Stimulated activated CD4-positive, alpha-beta T cell treated with anti-CD3 and anti-CD28 coated beads, Interleukin-12 subunit alpha, Interleukin-12 subunit beta, amount 100 ng/mL, for 48 hours (primary cell): Measurements from ENCODE around the gene CRAMP1.

Source experiments
- DNase-seq, 3 donors: peaks; one replicate each; pipeline ENCODE4 v3.0.0-alpha.2; 2020; ENCODE audit warnings: low read depth in 2 of 3, low spot score in 1 of 3

CRAMP1 gene

GRCh38 chr16:1655909-1656807, 44.0 kb downstream of the CRAMP1 start:
- DNase-seq: no peak

GRCh38 chr16:1656808-1657617, 44.9 kb downstream of the CRAMP1 start:
- DNase-seq: no peak

GRCh38 chr16:1657841-1658240, 45.7 kb downstream of the CRAMP1 start:
- no peak for DNase-seq

- no peak for DNase-seq
Measured at GRCh38 chr16:1659031-1659430, 46.9 kb downstream of the CRAMP1 start.

DNA sequence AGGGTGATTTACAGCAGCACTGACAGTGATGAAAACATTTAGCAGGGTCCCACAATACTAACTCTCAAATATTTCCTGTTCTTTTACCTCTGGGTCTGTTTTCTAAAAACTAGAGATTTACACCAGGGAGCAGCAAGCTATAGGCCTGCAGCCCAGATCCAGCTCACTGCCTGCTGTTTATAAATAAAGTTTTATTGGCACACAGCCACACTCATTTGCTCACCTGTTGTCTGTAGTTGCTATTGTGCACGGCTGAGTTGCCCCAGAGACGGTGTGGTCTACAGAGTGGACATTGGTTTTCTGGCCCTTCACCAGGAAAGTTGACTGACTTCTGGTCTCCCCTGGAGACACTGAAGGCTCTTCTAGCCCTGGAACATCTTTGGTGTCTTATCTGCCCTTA, 49.7 kb downstream of the CRAMP1 start:
- DNase-seq: no peak

DNA sequence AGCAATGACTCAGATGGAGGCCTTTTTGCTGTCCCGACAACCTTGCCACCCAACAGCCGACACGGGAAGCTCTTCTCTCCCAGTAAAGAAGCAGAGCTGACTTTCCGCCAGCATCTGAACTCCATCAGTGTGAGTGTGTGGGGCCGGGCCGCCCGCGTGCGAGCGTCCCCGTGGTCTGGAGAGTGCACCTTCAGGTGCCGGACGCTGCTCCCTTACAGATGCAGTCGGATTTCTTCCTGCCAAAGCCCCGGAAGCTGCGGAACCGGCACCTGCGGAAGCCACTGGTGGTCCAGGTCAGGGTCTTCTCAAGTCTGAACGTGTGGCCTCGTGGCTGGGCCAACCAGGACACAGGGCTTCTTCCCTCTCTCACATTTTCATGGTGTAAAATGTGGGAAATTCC, 50.4 kb downstream of the CRAMP1 start:
- no peak for DNase-seq

- no peak for DNase-seq
Measured at GRCh38 chr16:1665829-1666228, 53.7 kb downstream of the CRAMP1 start.

DNA sequence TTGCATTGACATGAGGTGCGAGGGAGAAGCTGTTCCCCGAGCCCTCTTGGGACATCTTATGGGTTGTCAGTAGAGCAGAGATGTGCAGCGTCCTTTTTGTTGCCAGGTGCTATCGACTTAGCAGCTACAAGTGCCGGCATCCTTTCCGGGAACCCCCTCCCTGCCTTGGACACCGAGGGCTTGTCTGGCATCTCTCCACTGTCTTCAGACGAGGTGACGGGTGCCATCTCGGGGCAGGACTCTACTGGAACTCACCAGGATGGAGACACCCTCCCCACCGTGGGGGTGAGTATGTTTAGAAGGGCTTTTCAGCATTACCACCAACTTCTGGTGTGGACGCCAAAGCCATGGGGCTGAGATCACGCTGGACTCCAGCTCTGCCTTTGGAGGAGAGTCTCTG, 54.2 kb downstream of the CRAMP1 start:
- no peak for DNase-seq

- DNase-seq: no peak
Measured at GRCh38 chr16:1667271-1667670, 55.1 kb downstream of the CRAMP1 start.

GRCh38 chr16:1667916-1668315, 55.8 kb downstream of the CRAMP1 start:
- no peak for DNase-seq

DNA sequence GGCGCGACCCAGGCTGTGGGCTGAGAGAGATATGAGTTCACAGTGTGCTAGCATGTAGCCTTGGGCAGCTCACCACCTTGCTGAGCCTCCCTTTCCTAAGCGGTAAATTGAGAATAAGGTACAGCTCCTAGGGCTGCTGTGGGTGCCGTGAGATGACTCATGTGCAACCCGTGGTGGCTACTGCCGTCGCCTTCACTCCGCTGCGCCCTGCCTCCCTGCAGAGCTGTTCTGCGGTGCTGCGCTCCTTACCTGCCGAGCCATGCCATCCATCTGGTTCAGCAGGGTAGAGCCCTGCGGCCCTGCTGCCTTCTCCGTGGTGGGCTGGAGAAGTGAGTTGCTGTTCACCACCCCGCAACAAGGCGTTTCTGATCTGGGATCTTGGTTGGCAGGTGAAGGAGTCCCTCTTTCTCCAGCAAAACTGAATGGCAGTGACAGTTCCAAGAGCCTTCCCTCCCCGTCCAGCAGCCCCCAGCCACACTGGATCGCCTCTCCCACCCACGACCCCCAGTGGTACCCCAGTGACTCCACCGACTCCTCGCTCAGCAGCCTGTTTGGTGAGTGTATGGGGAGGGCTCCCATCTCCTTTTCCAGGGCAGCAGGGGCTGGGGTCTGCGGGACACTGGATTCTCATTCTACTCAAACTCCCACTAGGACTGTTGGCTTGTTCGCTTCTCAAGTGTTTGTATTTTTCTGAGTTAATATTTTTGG, 56.6 kb downstream of the CRAMP1 start:
- no peak for DNase-seq

DNA sequence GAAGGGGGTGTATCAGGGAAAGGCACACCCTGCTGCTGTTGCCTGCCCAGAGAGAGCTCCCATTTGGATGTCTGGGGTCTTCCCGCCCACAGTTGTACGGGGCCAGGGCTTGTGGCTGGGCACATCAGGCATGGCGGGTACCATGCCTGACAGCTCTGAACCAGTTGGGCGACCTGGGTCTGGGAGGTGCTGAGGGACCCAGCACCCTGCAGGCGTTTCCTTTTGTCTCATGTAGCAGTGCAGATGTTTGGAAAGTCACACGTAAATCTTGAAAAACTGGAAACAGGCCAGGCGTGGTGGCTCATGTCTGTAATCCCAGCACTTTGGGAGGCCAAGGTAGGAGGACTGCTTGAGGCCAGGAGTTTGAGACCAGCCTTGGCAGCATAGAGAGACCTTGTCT, 57.5 kb downstream of the CRAMP1 start:
- DNase-seq: no peak

DNA sequence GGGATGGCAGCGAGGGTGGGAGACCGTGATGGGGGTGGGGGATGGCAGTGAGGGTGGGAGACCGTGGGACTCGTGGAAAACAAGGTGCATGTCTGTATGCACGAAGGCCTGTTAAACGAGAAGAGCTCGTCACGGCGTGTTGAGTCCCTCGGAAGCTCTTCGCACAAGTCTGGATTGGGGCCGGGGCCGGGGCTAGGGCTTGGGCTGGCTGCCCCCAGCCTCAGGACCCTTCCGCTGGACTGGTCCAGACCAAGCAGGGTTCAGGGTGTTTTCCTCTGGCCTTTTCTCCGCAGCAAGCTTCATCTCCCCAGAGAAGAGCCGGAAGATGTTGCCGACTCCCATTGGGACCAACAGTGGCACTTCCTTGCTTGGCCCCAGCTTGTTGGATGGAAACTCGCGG, 58.2 kb downstream of the CRAMP1 start:
- DNase-seq: no peak

DNA sequence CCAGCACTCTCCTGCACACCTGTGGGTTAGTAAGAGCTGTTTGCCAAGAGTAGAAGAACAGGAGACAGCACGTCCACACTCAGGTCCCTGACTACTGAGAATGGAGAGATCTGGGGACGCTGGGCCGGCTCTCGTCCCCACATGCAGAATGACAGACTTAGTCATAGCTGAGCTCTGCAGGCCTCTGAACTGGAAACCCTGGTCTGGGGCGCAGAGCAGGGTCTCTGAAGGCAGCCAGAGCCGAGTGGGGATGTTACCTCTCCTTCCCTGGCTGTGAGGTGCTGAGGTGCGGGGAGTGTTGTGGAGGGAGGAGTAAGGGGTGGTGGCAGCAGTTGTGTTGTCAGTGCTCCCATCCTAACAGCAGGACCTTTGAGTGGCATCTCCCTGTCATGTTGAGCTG, 58.7 kb downstream of the CRAMP1 start:
- no peak for DNase-seq

DNA sequence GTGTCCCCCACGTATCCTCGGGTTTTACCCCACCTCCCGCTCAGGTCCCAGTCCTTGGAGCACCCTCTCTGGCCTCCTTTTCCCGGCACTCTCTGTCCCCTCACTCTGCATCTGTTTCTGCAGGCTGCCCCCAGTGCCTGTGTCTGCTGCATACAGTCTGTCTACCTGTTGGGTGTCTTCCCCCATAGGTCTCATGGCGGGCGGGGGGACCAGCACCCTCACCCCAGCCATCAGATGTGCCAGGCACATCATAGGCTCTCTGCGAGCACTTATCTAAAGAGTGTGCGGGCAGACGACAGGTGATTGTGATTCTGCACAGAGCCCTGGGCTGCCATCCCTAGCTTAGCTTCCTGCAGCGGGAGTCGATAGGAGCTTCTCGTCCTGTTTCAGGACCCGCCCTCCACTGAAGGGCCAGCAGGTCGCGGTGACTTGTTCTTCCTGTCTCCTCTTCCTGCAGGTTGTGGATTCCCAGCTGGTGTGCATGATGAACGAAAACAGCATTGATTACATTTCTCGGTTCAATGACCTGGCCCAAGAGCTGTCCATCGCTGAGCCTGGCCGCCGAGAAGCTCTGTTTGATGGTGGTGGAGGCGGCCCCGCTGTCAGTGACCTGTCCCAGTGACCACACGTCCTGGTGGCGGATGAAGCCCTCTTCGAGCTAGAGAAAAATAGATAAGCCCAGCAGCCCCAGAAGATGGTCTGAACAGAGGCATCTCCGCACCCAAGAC, 61.4 kb downstream of the CRAMP1 start:
- no peak for DNase-seq

DNA sequence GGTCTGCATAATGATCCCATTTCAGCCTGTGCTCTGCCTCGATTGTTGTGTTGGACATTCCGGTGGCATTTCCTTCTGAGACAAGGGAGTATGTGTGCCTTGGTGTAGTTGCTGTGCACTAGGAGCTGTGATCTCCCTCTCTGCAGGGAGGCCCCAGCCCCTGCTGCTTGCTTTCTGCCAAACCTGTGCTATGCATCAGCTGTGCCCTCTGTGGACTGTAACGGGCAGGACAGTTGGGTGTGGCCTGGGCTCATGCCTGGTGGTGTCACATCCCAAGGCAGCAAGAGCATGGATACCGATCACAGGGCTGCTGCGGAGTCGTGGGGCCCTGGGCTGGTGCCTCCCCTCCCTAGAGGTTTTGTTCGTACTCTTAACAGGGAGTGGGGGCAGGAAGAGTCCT, 62.1 kb downstream of the CRAMP1 start:
- DNase-seq: no peak

DNA sequence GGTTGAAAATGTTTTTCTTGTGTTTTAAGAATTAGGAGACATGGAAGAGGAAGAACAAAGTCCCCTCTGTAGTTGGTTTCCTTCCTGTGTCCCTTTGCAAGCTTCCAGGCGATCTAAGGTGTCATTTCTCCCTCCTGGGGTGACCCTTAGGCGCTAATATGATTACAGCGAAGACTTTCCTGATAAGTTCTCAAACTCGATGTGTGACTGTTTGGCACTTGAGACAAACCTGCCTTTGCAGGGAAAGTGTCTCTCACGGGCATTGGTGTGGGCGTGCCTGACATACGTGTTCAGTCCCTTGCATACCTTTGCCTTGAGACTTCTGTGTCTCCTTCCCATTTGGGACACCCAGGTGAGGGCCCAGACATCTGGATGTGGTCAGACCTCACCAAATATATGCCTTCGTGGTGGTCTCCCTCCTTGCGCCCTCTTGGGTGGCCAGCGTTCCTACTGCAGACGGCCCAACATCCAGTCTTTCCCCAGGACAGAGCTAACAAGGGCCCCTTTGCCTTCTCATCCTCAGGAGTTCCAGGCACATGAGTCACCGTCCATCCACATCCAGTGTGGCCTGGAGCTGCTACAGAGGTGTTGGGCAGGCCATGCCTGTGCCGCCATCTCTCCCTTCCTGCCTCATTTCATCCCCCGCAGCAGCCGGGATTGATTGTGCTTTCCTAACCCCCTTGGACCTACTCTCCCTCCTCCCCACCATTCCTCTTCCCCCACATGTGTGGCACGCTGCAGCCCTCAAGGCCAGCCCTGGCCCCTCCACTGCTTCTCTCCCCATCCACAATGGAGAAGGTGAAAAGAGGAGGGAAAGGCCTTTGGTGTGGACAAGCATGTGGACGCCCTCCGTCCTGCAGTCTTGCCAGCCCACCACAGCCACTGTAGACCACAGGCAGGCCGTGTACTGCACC, 62.8 kb downstream of the CRAMP1 start:
- no peak for DNase-seq

GRCh38 chr16:1676661-1677060, 64.5 kb downstream of the CRAMP1 start:
- DNase-seq: no peak

GRCh38 chr16:1677339-1677738, 65.2 kb downstream of the CRAMP1 start:
- DNase-seq: no peak

DNA sequence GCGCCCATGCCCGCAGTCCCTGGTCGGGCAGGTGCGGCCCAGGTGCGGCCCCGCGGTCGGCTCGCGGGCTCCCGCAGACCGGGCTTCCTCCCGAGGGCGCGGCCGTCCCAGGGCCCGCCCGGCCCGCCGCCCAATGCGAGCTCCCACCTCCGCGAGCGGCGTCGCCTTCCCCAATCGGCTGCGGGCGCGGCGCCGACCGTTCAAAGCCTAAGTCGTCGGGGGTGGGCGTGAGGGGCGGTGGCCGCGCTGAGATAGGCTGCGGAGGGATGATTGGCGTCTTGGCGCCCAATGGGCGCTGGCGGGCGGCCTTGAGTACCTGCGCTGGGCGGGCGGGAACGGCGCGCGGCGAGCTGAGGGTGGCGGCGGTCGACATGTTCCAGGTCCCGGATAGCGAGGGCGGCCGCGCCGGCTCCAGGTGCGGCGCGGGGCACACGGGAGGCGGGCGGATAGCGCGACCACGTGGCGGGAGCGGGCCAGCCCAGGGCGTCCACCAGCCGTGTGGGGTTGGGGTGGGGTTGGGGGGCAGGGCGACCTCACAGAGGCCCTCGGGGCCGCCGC, 65.9 kb downstream of the CRAMP1 start, which contains the start of gene JPT2:
TSS of gene JPT2 (plus strand) at position 338 of the 558 bp plus-strand sequence. CDS start at position 372, 34 bp downstream.
- peak; percentile 93 to 96 (median 94) for DNase-seq
